Esophagus (tissue), 2 donors: ENCODE data around the gene ADAMTS9. TPM values are rescaled to one million over a fixed set of nuclear protein-coding genes. Genes with fewer than 3 reads are reported as not detected.
A peak's percentile ranks its signal among the peaks of the same experiment; 100 is the strongest.

Source experiments
- H3K27ac ChIP-seq, 2 donors: one replicate each; pipeline ENCODE4 v1.5.1; 2013; ENCODE audit warnings: low read depth in 2 of 2, mild to moderate bottlenecking in 2 of 2, inconsistent platforms in 1 of 2, low read length in 1 of 2, moderate library complexity in 1 of 2
- H3K27me3 ChIP-seq, 2 donors: one replicate each; pipeline ENCODE4 v1.6.1; 2013; ENCODE audit warnings: low read length in 2 of 2, control low read depth in 1 of 2, mild to moderate bottlenecking in 1 of 2; ENCODE audit not compliant: insufficient read depth in 2 of 2, control insufficient read depth in 1 of 2
- H3K36me3 ChIP-seq, 2 donors: one replicate each; pipeline ENCODE4 v1.6.1; 2013; ENCODE audit warnings: low read length in 1 of 2; ENCODE audit not compliant: control insufficient read depth in 2 of 2, insufficient read depth in 2 of 2
- H3K4me1 ChIP-seq, 2 donors: one replicate each; pipeline ENCODE4 v1.6.1; 2013; ENCODE audit warnings: low read length in 1 of 2; ENCODE audit not compliant: control insufficient read depth in 2 of 2, insufficient read depth in 2 of 2
- H3K4me3 ChIP-seq, 2 donors: one replicate each; pipeline ENCODE4 v1.5.1; 2013; ENCODE audit warnings: low read length in 2 of 2, mild to moderate bottlenecking in 2 of 2, low read depth in 1 of 2, moderate library complexity in 1 of 2
- H3K9me3 ChIP-seq, 2 donors: one replicate each; pipeline ENCODE4 v1.6.1; 2013; ENCODE audit warnings: mild to moderate bottlenecking in 2 of 2, low read depth in 1 of 2, low read length in 1 of 2, moderate library complexity in 1 of 2; ENCODE audit not compliant: control insufficient read depth in 2 of 2, insufficient read depth in 1 of 2
- WGBS, 2 donors: extraction: QIAGEN DNeasy Blood & Tissue Kit; methylation state at CpG; one replicate each; pipeline ENCODE4 v1.1.7; 2013; 5-methylcytosine and 5-hydroxymethylcytosine counted together
- polyA plus RNA-seq, 2 donors: library from polyadenylated mRNA; stranded (reverse); fragments of 200-250 nt; gene quantifications; one replicate each; pipeline ENCODE4 v1.2.3, GENCODE V29; 2013
- donor health status: healthy with polysubstance abuse.
- donor health status: Bipolar disorder and iron deficiency.

ADAMTS9 gene
- polyA plus RNA-seq, 2 donors, result 3.1 to 3.3 TPM

GRCh38 chr3:64716110-64716710 is 28.4 kb upstream of the ADAMTS9 start:
- no peak overlapping the region for H3K4me3 ChIP-seq
- H3K27ac ChIP-seq, result no peak overlapping the region
- WGBS, 2 donors, result 81 to 82% methylated on average over 8 of the region's 8 CpGs
- H3K9me3 ChIP-seq, result no peaks in the 10 kb centered on the region
- H3K36me3 ChIP-seq, result no peaks in the 10 kb centered on the region
- H3K4me1 ChIP-seq, result no peaks in the 10 kb centered on the region
- no peaks in the 10 kb centered on the region for H3K27me3 ChIP-seq

DNA sequence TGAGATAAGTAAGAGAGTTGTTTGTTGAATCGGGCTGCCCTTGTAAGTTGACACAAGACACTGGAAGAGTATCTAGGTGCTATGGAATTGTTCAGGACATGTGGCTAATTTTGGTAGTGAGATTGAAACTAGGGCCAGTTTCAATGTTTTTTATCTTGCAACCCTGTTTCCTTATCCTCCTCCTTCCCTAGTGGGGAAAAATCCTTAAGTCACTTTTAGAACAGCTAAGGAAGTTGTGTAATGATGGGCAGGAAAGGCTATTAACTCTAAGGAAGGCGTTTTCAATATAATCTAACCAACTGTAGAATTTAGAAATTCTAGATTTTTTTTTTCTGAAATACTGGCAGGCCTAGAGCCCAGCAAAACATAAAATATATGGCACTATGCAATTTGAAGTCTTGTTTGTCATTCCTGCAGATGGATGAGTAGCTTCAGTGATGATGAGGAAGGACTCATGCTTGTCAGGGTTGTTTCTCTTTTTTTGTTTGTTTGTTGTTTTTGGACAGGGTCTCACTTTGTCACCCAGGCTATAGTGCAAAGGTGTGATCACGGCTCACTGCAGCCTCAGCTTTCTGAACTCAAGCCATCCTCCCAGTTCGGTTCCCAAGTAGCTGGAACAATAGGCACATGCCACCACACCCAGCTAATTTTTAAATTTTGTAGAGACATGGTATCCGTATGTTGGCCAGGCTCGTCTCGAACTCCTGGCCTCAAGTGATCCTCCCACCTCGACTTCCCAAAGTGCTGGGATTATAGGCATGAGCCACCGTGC is 27.6 kb upstream of the ADAMTS9 start:
- no peaks in the 10 kb centered on the region for H3K36me3 ChIP-seq
- WGBS, 2 donors, result 79 to 82% methylated on average over 9 of the region's 9 CpGs
- H3K4me1 ChIP-seq, result no peaks in the 10 kb centered on the region
- H3K27ac ChIP-seq, result no peak overlapping the region
- no peak overlapping the region for H3K4me3 ChIP-seq
- no peaks in the 10 kb centered on the region for H3K27me3 ChIP-seq
- no peaks in the 10 kb centered on the region for H3K9me3 ChIP-seq

DNA sequence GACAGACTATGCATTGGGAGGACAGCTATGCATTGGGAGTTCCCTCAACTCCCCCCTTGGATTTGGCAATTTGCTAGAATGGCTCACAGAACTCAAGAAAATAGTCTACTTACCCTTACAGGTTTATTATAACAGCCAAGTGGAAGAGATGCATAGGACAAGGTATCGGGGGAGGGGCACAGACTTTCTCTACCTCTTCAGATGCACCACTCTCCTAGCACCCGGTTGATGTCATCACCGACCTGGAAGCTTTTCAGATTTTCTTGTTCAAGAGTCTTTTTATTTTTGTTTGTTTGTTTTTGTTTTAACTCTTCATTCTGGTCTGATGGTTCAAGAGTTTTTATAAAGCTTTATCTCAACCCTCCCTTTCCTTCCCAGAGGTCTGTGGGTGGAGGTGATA is 20.7 kb upstream of the ADAMTS9 start:
- Histone ChIP-seq H3K4me1 (no peaks in the 10 kb centered on the region), H3K27me3 (no peaks in the 10 kb centered on the region), H3K9me3 (no peaks in the 10 kb centered on the region), H3K4me3 (no peak overlapping the region), H3K27ac (no peak overlapping the region), H3K36me3 (no peaks in the 10 kb centered on the region)
- WGBS, 2 donors, result 87 to 92% methylated on average over 3 of the region's 3 CpGs

DNA sequence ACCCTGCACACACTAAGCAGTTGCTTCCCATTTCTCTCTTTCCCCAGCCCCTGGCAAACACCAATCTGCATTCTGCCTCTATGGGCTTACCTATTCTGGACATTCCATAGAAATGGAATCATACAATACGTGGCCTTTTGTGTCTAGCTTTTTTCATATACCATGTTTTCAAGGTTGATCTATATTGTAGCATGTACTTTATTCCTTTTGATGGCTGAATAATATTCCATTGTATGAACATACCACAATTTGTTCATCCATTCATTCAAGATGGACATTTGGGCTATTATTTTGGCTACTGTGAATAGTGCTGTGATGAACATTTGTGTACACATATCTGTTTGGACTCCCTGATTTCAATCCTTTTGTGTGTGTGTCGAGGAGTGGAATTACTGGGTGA is 18.1 kb upstream of the ADAMTS9 start:
- Histone ChIP-seq H3K27ac (no peak overlapping the region), H3K4me3 (no peak overlapping the region), H3K36me3 (no peaks in the 10 kb centered on the region), H3K4me1 (no peaks in the 10 kb centered on the region), H3K27me3 (no peaks in the 10 kb centered on the region), H3K9me3 (no peaks in the 10 kb centered on the region)
- WGBS, 2 donors, result 87 to 88% methylated on average over 2 of the region's 2 CpGs

DNA sequence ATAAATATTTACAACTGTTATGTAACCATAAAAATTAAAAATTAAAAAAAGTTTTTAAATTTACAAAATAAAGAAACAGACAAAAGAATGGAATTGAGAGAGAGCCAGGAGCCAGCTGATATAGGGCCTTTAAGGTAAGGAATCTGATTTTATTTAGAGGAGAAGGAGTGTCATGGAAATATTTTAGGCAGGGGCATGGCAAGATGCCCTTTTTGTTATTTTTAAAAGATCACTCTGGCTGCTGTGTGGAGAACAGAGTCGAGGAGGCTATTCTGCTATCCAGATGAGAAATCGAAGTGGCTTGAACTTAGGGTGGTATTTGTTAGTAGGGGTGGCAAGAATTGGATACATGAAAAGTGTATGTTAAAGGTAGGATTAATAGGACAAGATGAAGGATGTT is 9.1 kb upstream of the ADAMTS9 start:
- no peak overlapping the region for H3K4me3 ChIP-seq

GRCh38 chr3:64694114-64694513 is 6.3 kb upstream of the ADAMTS9 start:
- Histone ChIP-seq H3K27ac (no peak overlapping the region), H3K9me3 (no peaks in the 10 kb centered on the region), H3K4me3 (no peak overlapping the region), H3K27me3 (no peaks in the 10 kb centered on the region), H3K4me1 (no peaks in the 10 kb centered on the region), H3K36me3 (no peaks in the 10 kb centered on the region)
- WGBS, 2 donors, result 90 to 94% methylated on average over 2 of the region's 2 CpGs

More for the DNA sequence above, 9.1 kb upstream of the ADAMTS9 start:
- no peaks in the 10 kb centered on the region for H3K36me3 ChIP-seq
- no peaks in the 10 kb centered on the region for H3K4me1 ChIP-seq
- WGBS, 2 donors, result 72 to 77% methylated on average over 2 of the region's 2 CpGs
- no peaks in the 10 kb centered on the region for H3K27me3 ChIP-seq
- H3K27ac ChIP-seq, result no peak overlapping the region
- no peaks in the 10 kb centered on the region for H3K9me3 ChIP-seq

GRCh38 chr3:64693031-64693430 is 5.2 kb upstream of the ADAMTS9 start:
- Histone ChIP-seq H3K27me3 (no peaks in the 10 kb centered on the region), H3K4me3 (no peak overlapping the region), H3K9me3 (no peaks in the 10 kb centered on the region), H3K27ac (no peak overlapping the region), H3K4me1 (peaks cover 0 to 2% of the 10 kb centered on the region in 2 donors), H3K36me3 (no peaks in the 10 kb centered on the region)
- 78 to 88% methylated on average over 3 of the region's 3 CpGs for WGBS, 2 donors

DNA sequence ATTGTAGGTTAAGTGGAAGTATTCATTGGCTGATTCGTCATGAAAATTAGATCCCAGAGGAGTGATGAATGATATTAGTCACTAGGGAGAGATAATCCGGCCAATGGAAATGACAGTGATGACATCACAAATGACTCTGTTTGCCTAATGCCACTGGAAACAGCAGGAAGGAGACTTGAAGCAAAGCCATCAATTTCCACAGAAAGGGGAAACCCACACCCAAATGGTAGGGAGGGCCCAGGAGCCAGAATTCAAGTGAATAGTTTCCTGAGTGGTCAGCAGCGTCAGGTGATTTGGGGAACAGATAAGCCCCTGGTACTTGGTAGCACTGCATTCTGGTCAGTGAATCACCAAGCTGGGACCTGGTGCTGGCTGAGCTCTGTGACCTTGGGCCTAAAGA is 3.3 kb upstream of the ADAMTS9 start:
- H3K9me3 ChIP-seq, result no peaks in the 10 kb centered on the region
- WGBS, 2 donors, result 56 to 62% methylated on average over 3 of the region's 3 CpGs
- no peaks in the 10 kb centered on the region for H3K36me3 ChIP-seq
- H3K4me1 ChIP-seq, result peaks cover 0 to 2% of the 10 kb centered on the region in 2 donors
- no peak overlapping the region for H3K27ac ChIP-seq
- H3K4me3 ChIP-seq, result no peak overlapping the region
- no peaks in the 10 kb centered on the region for H3K27me3 ChIP-seq

DNA sequence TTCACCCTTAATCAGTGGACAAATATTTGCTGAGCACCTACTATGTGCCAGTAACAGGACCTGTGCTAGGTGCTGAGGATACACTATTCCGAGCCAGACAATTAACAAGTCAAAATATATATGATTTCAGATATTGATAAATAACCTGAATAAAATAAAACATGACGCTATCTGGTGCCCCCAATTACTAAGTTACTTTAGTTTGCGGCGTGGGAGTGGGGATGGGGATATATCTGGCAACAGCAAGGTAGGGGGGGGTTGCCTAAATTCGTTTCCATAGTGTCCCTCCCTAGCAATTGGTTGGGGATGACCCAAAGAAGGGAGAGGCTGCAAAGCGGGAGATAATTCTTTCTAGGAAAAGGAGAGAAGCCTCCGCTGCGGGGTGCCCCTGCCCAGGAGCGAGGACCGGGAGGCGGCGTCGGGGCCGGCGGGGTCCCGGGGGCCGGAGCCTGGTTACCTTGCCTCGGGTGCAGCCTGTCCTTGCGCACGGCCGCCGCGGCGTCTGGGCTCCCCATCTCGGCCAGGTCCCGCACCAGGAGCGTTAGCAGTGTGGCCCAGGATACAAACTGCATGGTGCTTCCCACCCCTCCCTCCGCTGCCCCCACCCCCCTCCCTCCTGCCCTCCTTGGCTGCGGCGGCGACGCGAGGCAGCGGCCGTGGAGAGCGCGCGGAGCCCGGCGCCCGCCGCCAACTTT is 567 bp downstream of the ADAMTS9 start:
- H3K4me1 ChIP-seq, result peaks cover 0 to 2% of the 10 kb centered on the region in 2 donors
- 2% methylated on average over 31 to 42 of the region's 42 CpGs for WGBS, 2 donors
- H3K36me3 ChIP-seq, result no peaks in the 10 kb centered on the region
- H3K4me3 ChIP-seq, result peak overlapping the region; percentile 63 to 67
- H3K27ac ChIP-seq, result peak overlapping the region; percentile 85 to 88
- H3K27me3 ChIP-seq, result no peaks in the 10 kb centered on the region
- H3K9me3 ChIP-seq, result no peaks in the 10 kb centered on the region
